ENCODE data around the gene GABRB1. TPM values are rescaled to one million over a fixed set of nuclear protein-coding genes. Genes with fewer than 3 reads are reported as not detected.

The GABRB1 gene
- total and polyA plus RNA-seq, 8 donors = 0.17 to 0.48 (median 0.32) TPM; not detected in 4

GRCh38 chr4:47209833-47210232 lies 178.5 kb downstream of the GABRB1 start:
- Histone ChIP-seq H3K4me3 (no peak overlapping the region), H3K36me3 (no peaks in the 10 kb centered on the region), H3K27me3 (no peaks in the 10 kb centered on the region), H3K4me1 (no peaks in the 10 kb centered on the region), H3K9me3 (no peaks in the 10 kb centered on the region), H3K27ac (no peak overlapping the region)
- no peak for ATAC-seq
- no peak for DNase-seq
- intact Hi-C loops (cut with DNase I) = no loop called here
- no peak for TF ChIP-seq CTCF (IDR thresholded peaks at IDR 0.05)

- TF ChIP-seq CTCF (IDR thresholded peaks at IDR 0.05) = no peak
- Histone ChIP-seq H3K27me3 (no peaks in the 10 kb centered on the region), H3K9me3 (no peaks in the 10 kb centered on the region), H3K4me3 (no peak overlapping the region), H3K4me1 (no peaks in the 10 kb centered on the region), H3K27ac (no peak overlapping the region), H3K36me3 (no peaks in the 10 kb centered on the region)
- intact Hi-C loops (cut with DNase I) = no loop called here
- DNase-seq (no peak), ATAC-seq (no peak)
Measured at GRCh38 chr4:47210828-47211227, 179.5 kb downstream of the GABRB1 start.

- no peak for ATAC-seq
- no peak for DNase-seq
- no peaks in the 10 kb centered on the region for H3K27me3 ChIP-seq
- TF ChIP-seq CTCF (IDR thresholded peaks at IDR 0.05) = no peak
- H3K27ac ChIP-seq = no peak overlapping the region
- H3K36me3 ChIP-seq = no peaks in the 10 kb centered on the region
- H3K4me1 ChIP-seq = no peaks in the 10 kb centered on the region
- intact Hi-C loops (cut with DNase I) = no loop called here
- no peak overlapping the region for H3K4me3 ChIP-seq
- no peaks in the 10 kb centered on the region for H3K9me3 ChIP-seq
Measured at GRCh38 chr4:47213106-47213505, 181.7 kb downstream of the GABRB1 start.

GRCh38 chr4:47213539-47213938 lies 182.2 kb downstream of the GABRB1 start:
- no peak for TF ChIP-seq CTCF (IDR thresholded peaks at IDR 0.05)
- intact Hi-C loops (cut with DNase I) = no loop called here
- Histone ChIP-seq H3K27me3 (no peaks in the 10 kb centered on the region), H3K4me1 (no peaks in the 10 kb centered on the region), H3K9me3 (no peaks in the 10 kb centered on the region), H3K27ac (no peak overlapping the region), H3K4me3 (no peak overlapping the region), H3K36me3 (no peaks in the 10 kb centered on the region)
- no peak for ATAC-seq
- DNase-seq = no peak

- Histone ChIP-seq H3K36me3 (no peaks in the 10 kb centered on the region), H3K4me1 (no peaks in the 10 kb centered on the region), H3K27ac (no peak overlapping the region), H3K27me3 (no peaks in the 10 kb centered on the region), H3K4me3 (no peak overlapping the region), H3K9me3 (no peaks in the 10 kb centered on the region)
- ATAC-seq (no peak), DNase-seq (no peak)
- intact Hi-C loops (cut with DNase I) = no loop called here
- TF ChIP-seq CTCF (IDR thresholded peaks at IDR 0.05) = no peak
Measured at GRCh38 chr4:47213971-47214370, 182.6 kb downstream of the GABRB1 start.

All from left lung (tissue), 10 donors.